ENCODE measurements around the gene CPED1.
"Not testable (repeated sequence)": the region's sequence is repeated elsewhere in the genome, so short reads cannot be mapped to it uniquely, and the experiment has no call there.

The CPED1 gene

DNA sequence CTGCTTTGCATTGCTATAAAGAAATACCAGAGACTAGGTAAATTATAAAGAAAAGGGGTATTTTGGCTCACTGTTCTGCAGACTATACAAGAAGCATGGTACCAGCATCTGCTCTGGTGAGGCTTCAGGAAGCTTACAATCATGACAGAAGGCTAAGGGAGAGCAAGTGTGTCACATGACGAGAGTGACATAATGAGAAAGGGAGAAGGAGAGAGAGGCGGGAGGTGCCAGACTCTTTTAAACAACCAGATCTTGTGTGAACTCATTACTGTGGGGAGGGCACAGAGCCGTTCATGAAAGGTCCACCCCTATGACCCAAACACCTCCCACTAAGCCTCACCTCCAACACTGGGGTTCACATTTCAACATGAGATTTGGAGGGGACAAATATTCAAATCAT lies 281.3 kb downstream of the CPED1 start:
- no peak for DNase-seq

DNA sequence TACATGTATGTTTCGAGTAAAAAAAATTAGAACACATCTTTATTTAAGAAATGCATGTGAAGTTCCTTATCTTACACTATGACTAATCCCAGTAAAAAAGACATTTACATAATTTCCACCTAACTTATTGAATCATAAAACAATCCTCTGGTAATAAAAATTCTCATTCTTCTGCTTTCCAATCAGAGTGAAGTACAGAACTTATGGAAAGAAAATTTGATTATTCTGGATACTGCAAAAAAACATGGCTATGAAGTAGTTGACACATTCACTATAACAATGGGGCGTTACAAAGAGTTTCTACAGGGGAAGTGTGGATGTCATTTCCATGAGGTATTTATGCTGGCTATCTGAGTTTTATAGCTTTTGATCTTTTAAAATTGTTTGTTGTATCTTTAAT lies 282.6 kb downstream of the CPED1 start:
- DNase-seq = no peak

DNA sequence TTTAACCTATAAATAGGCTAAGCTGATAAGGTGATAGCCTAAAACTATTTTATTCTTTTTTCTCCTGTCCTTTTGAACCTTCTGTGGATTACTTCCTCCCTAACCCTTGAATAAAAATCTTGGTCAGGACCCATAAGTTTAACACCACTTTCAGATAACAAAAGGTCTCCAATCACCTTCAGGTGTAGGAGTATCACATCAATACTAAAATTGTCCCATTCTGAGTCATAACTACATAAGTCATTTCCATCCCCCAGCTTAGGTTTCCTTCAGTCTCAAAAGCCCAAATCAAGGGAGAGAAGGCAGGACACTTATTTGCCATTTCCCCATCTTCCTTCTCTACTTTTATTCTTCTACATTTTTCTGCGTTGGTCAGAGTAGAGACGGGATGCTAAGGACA lies 283.4 kb downstream of the CPED1 start:
- DNase-seq = no peak

DNA sequence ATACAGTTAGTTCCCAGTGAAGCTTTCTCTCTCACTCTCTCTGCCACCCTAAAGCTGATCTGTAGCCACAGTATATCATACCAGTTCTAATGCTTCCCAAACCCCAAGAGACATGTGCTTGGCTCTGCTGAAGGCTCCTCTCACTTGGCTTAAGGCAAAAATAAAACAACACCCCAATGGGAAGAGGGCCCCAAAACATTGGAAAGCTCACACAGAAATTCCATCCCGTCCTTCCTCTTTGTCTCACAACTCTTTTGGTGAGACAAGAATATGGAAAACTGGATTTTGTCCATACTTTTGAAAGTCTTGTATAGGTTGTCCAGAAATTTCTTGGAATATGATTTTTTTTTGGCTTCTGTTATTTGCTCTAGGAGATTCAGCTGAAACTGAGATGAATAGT lies 284.2 kb downstream of the CPED1 start:
- no peak for DNase-seq

DNA sequence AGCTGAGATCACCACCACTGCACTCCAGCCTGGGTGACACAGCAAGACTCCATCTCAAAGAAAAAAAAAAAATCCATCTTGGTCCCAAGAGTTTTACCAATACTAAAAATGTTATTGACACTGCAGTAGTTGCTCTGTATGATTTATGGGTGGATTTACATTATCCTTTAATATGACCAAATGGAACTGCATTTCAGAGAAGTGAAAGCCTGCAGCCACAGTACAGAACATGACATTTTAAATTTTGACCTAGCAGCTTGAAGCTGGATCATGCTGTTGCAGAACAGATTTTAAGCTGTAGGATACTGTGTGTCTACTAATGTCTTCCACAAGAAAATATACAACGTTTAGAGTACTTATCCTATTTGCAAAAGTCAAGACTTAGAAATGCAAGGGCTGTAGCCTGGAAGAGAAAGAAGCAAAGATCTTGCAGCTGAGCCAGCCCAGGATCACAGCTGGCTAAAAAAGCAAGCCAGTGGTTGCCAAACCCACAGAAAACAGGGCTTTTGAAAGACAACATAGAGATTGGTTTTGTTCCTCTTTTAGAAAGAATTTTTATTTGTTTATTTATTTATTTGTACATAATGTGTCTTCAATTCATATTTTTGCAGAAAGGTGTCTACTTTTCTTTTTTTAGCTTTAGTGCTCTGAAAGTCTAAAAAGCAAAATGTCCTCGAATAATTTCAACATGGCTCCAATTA lies 285.1 kb downstream of the CPED1 start:
- no peak for DNase-seq

DNA sequence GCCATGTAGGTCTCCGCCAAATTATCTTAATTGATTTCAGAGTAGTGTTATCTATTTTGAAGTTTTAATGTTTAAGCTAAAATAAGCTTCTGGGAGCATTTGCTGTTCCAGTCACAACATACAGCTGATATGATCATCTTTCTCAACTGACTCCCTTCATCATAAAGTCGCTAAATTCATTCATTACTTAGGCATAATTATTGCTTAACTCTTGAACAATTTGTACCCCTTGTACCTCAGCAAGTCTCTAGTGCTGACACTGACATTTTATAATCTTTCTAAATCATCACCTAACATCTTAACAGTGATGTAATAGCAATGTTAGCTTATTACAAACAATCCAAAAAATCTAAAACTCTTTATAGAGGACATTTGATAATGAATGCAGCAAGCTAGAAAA lies 286.0 kb downstream of the CPED1 start:
- DNase-seq = no peak

DNA sequence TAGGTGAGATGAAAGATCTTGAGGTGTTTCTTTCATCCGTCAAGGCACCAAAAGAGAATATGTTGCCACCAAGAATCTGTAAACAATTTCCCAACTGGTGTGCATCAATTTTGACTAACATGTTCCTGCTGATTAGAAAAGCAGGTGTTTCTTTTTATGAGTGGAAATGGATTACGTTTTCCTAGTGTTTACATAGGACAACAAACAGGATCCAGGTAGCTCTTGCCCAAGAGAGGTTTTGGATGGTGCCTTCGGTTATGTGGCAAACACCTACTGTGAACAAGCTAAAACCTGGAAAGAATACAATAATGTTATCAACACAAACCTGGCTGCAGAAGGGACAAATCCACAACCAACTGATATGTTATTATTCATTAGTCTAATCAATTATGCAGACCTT lies 286.7 kb downstream of the CPED1 start:
- no peak for DNase-seq

DNA sequence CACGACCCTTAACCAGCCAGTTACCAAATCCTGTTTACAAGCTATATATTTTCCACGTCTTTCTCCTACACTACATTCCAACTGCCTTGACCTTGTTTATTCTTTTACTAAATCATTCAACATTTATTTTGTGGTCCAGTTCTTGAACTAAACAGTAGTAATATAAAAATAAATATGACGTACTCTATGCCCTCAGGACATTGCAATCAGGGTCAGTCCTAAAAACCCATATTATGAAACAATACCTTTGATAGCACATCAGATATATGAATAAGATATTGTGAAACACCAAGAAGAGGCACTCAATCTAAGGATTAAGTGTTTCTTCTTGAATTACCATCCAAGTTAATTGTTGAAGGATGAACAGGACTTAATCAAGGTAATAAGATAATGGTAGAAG lies 287.8 kb downstream of the CPED1 start:
- DNase-seq = no peak

DNA sequence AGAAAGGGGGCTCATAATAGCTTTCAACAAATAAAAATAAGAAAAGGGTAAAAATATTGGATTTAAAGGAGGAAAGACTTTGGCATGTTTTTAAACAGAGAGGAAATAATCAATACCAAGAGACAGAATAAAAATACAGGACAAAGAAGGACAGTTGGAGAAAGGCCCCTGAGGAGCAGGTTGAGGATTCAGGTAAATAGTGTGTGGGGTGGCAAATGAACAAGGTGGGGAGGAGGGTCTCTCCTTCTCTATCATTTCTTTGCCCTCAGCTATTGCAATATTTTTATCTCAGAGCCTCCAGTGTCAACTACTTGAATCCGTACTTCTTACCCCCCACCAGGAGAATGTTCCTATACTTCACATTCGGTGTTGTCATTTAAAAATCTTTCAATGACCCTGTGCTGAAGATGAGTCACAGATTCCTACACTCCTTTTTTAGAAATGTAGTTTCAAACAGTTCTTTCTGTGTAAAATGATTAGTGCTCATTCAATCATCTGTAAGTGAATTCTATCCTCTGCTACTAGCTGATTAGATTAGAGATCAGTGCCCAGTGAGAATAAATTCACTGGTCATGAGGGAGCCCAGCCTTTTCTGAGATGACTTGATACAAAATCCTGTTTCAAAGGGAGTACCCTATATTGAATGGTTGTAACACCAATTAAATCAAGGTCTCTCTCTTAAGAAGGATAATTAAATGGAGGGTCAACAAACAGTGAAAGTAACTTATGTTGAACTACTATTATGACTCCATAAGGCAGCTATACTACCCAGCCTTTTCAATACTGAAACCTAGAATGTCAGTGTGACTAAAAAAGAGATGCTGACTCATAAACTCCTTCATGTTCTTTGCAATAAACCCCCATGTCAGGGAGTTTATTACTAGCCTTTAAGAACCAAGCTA lies 289.9 kb downstream of the CPED1 start:
- no peak for DNase-seq

DNA sequence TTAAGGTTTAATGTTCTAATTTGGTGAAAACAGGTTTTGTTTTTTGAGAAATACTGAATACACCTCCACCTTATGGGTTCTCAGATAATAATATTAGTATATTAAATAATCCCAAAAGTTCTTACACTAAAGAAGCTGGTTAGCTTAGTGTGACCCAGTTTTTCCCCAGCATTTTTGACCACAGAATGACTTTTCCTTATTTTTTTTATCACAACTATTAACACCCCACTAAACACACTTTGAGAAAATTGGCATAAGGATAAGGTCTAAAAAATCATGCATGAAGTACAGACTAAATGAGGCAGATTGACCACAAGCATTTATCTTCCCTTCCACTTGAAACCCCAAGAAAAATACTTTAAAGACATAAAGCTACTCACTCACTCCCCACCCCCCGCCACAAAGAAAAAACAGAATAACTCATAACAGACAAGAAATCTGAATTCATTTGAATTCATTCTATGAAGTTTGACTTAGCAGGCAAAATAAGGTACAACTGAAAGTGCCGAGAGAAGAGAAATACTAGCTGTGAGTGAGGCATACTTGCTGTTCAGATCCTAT lies 290.6 kb downstream of the CPED1 start:
- DNase-seq = no peak

DNA sequence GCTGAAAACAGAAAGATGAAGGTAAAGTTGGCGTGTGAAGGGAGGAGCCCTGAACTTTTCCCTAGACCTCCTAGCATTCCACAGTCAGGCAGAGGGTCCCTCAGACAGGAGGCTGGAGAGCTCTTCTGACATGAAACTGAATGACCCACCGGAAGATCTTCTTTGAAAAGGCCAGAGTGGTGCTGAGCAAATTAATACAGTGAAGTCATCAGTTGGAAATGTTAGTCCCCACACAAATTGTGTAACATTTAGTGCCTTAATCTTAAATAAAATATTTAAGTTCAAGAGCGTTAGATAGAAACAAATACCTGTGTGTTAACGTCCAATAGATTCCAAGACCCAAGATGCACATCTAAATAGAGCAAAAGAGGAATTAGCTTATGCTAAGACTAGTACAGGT lies 291.3 kb downstream of the CPED1 start:
- DNase-seq = no peak

DNA sequence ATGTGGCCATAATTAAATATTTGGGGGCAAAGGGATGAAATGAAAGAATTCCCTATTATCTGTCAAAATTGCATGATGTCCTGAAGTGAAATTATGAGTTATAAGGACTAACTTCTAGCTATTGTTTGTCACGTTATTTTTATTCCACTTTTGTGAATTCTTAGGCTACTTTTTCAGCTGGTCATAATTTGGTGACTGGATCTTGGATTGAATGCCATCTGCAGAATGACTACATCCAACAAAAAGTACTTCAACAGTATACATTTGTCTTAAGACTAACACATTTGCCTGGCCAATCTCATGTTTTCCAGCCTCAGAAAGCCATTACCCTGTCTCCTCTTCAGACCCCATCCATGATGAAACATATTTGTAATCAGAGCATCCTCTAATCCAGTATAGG lies 292.1 kb downstream of the CPED1 start:
- DNase-seq = no peak

DNA sequence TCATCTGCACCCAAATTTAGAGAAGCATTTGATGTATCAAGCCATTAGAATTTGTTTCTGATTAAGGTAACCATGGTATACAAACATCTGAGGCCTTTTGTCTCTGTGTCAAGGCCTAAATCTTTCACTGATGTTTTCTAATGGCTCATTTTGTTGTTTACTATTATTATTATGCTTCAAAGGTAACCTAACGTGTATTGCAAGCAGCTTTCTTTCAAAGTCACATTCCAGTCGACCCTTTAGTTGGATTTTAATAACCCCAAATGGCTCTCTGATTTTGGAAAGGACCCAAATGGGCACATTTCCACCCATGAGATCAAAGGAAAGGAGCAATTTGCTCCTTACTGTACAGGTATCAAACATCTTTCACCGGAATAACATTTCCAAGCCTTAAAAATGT lies 293.6 kb downstream of the CPED1 start:
- DNase-seq = no peak

DNA sequence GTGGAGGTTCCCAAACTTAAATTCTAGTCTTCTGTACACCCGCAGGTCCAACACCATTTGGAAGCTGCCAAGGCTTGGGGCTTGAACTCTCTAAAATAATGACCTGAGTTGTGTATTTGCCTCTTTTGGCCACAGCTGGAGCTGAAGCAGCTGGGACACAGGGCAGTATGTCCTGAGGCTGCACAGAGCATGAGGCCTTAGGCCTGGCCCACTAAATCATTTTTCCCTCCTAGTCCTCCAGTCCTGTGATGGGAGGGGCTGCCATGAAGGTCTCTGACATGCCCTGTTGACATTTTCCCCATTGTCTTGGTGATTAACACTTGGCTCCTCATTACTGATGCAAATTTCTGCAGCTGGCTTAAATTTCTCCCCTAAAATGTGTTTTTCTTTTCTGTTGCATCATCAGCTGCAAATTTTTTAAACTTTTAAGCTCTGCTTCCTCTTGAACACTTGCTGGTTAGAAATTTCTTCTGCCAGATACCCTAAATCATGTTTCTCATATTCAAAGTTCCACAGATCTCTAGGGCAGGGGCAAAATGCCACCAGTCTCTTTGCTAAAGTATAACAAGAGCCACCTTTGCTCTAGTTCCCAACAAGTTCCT lies 296.7 kb downstream of the CPED1 start:
- no peak for DNase-seq

DNA sequence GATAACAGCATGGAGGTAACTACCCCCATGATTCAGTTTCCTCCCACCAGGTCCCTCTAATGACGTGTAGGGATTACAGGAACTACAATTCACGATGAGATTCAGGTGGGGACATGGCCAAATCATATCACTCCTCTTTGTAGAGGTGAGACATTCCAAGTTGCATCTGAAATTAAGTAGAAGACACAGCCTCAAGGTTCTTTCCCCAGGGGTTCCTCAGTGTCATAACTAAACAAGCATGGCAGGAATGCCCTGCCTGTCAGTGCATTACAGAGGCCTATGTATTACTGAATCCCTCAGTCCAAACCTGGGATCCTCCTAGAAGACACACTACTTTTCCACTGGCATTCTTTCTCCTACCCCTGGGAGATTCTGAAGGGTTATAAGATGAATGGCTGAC lies 297.7 kb downstream of the CPED1 start:
- no peak for DNase-seq

DNA sequence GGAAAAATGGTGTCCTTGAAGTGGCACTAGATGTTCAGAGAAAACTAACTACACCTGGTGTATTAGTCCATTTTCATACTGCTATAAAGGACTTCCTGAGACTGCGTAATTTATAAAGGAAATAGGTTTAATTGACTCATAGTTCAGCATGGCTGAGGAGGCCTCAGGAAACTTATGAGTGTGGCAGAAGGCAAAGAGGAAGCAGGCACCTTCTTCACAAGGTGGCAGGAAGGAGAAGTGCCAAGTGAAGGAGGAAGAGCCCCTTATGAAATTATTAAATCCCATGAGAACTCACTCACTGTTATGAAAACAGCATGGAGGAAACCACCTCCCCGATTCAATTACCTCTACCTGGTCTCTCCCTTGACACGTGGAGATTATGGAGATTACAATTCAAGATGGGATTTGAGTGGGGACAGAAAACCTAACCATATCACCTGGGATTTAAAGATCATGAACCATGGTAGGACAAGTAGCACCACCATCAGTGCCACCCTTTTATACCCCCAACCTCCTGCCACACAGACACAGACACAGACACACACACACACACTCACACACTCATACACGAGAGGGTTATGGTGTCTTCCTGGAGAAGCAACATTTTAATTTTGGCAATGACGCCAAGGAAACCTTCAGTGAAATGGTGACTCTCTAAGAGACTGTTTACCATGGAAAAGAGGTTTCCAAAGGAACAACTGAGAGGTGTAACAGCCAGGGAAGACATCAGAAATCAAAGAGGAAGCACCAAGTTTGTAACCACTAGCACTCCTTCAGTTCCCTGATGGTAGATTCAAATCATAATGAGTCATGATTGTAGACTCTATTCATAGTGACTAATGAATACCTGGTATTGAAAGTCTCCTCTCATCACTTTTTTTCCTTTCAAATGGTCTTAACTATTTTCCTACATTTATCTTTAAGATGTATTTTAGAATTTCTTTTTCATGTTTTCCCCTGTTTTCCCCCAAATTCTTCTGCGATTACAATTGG lies 298.5 kb downstream of the CPED1 start:
- DNase-seq = no peak

DNA sequence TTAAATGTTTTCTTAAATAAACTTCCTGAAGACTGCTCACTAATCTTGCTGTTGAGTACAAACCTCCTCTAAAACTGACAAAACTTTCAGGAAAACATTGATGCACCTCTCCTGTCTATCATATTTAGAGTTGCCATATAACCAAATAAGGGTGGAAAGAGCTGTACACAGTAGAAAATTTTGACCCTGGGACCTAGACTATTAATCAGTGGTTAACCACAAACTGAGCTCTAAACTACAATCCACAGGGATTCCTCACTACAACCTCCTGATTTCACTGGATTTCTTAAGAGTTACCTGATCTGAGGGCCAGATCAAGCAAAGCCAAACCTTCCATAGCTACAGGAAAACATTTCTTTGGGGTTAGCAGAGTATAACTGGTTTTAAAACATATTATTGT lies 300.4 kb downstream of the CPED1 start:
- DNase-seq = no peak

DNA sequence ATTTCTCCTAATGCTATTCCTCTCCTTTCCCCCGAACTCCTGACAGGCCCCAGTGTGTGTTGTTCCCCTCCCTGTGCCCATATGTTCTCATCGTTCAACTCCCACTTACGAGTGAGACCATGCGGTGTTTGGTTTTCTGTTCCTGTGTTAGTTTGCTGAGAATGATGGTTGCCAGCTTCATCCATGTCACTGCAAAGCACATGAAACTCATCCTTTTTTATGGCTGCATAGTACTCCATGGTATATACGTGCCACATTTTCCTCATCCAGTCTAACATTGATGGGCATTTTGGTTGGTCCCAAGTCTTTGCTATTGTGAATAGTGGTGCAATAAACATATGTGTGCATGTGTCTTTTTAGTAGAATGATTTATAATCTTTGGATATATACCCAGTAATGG lies 301.4 kb downstream of the CPED1 start:
- DNase-seq = not testable (repeated sequence)

DNA sequence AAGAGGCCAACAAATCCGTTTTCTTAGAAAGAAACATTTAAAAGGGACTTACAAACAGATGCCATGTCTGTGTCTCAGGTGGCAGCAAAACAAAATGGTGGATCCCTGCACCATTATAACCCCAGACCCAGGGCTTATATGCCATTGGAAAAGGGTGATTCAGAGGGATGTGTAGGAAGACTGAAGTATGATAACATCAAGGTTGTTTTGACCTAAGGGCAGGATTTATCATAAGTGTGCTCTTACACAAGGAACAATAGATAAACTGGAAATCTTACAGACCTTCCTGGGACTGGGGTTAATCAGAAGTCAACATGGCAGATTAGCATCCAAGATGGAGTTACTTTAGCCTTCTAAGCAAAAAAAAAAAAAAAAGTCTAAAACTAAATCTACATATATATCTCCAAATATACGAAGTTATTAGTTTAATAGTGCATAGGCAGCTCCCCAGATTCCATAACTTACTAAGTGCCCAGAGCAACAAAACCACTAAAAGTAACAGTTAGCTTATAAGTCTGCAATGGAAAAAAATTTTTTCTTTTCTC lies 306.0 kb downstream of the CPED1 start:
- DNase-seq = no peak

DNA sequence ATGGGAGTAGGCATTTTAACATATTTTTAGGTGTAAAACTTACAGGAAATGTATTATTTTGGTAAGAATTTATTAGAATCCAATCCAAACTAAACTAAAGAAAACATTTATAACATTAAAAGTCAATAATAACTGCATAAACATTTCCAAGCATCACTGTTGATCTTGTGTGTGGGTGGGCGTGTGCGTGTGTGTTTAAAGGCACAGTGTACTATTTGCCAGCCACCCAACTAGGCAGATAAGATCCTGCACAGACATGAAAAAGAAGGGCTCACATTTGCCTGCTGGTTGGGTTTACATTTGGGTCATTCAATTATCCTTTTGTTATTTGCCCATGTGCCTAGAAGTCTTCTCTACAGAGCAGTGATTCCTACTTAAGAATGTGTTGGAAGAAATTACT lies 309.3 kb downstream of the CPED1 start:
- DNase-seq = no peak

DNA sequence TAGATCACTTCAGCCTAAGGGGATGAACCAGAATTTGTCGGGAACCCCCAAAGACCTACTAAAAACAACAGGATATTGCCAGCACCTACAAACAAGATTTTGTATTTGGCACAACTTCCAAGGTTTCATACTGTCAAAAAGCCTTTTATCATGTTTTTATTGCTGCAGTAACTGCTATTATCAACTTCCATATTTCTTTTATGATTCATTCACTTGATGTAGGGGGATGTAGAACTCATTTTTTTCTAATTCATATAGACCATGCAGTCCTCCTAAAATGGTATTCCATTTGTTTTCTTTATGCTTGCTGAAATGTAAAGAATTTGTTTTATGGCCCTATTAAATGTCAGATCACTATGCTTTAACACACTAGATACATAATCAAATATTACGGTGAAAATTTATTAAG lies 310.3 kb downstream of the CPED1 start:
- DNase-seq = no peak

Measured in NCI-H187 treated with DMSO at 0.1 percent for 48 hours (cell line).